ENCODE data around the gene SEMG2. TPM values are rescaled to one million over a fixed set of nuclear protein-coding genes. Genes with fewer than 3 reads are reported as not detected.

SEMG2 gene
- not detected for total RNA-seq

- TF ChIP-seq POLR2A (IDR thresholded peaks at IDR 0.05) (no peak), CTCF (IDR thresholded peaks at IDR 0.05) (no peak)
- Histone ChIP-seq H3K4me1 (no peaks in the 10 kb centered on the region), H3K9me3 (no peaks in the 10 kb centered on the region), H3K27ac (no peak within 1 kb of the TSS), H3K36me3 (no peaks in the 10 kb centered on the region), H3K27me3 (peaks cover 29% of the 10 kb centered on the region), H3K4me3 (no peak within 1 kb of the TSS)
- WGBS, 2 donors (ENCODE audit: low coverage in 1 of 2), result 97 to 100% methylated on average over 3 to 4 of the region's 4 CpGs
- in situ Hi-C loops (cut with MboI; ENCODE audit: low pct_ligation_motif_present in 1 of 4, low pct_unique_long_range_greater_than_20kb in 1 of 4, low sequenced_read_pairs in 3 of 4), result no loop called here
- intact Hi-C loops (cut with DNase I; ENCODE audit: low total_unique reads), result no loop called here
- DNase-seq, result no peak
These were observed at the start of gene SEMG2 for GRCh38 chr20:45221076-45221475. Gene SEMG2, plus strand, starts transcription at chr20:45221373. Its CDS starts 17 bp downstream, at chr20:45221390.

GRCh38 chr20:45173522-45173921 lies 47.7 kb upstream of the SEMG2 start:
- intact Hi-C loops (cut with DNase I; ENCODE audit: low total_unique reads), result no loop called here
- Histone ChIP-seq H3K27me3 (no peaks in the 10 kb centered on the region), H3K27ac (no peak overlapping the region), H3K4me1 (peaks cover 3 to 21% (median 16%) of the 10 kb centered on the region in 4 donors), H3K4me3 (no peak overlapping the region), H3K36me3 (no peaks in the 10 kb centered on the region), H3K9me3 (no peaks in the 10 kb centered on the region)
- in situ Hi-C loops (cut with MboI; ENCODE audit: low pct_ligation_motif_present in 1 of 4, low pct_unique_long_range_greater_than_20kb in 1 of 4, low sequenced_read_pairs in 3 of 4), result no loop called here
- no peak for TF ChIP-seq POLR2A (IDR thresholded peaks at IDR 0.05)
- DNase-seq, result no peak
- whole genome bisulfite sequencing, 2 donors (ENCODE audit: low coverage in 1 of 2), result 26 to 40% methylated on average over 1 of the region's 1 CpG

GRCh38 chr20:45174434-45175364 lies 46.5 kb upstream of the SEMG2 start, which contains the start of gene PI3:
Gene PI3, plus strand, starts transcription at chr20:45174902. Its CDS starts 21 bp downstream, at chr20:45174923.
- TF ChIP-seq POLR2AphosphoS5 (IDR thresholded peaks at IDR 0.05), result no peak
- TF ChIP-seq CTCF (IDR thresholded peaks at IDR 0.05), result no peak
- TF ChIP-seq POLR2A (IDR thresholded peaks at IDR 0.05), result peak; percentile 42
- TF ChIP-seq EP300 (IDR thresholded peaks at IDR 0.05; ENCODE audit: low read depth), result no peak
- Histone ChIP-seq H3K4me1 (peaks cover 3 to 21% (median 16%) of the 10 kb centered on the region in 4 donors), H3K4me3 (no peak within 1 kb of the TSS), H3K27ac (peak within 1 kb of the TSS; percentile 18 to 69 (median 47)), H3K36me3 (no peaks in the 10 kb centered on the region), H3K27me3 (no peaks in the 10 kb centered on the region), H3K9me3 (no peaks in the 10 kb centered on the region)
- in situ Hi-C loops (cut with MboI; ENCODE audit: low pct_ligation_motif_present in 1 of 4, low pct_unique_long_range_greater_than_20kb in 1 of 4, low sequenced_read_pairs in 3 of 4), result no loop called here
- 33 to 58% methylated on average over 2 to 8 of the region's 8 CpGs for WGBS, 2 donors (ENCODE audit: low coverage in 1 of 2)
- intact Hi-C loops (cut with DNase I; ENCODE audit: low total_unique reads), result no loop called here
- DNase-seq, result peak; percentile 85

GRCh38 chr20:45176526-45177267 lies 44.5 kb upstream of the SEMG2 start:
- H3K9me3 ChIP-seq, result no peaks in the 10 kb centered on the region
- no peaks in the 10 kb centered on the region for H3K27me3 ChIP-seq
- no peaks in the 10 kb centered on the region for H3K36me3 ChIP-seq
- in situ Hi-C loops (cut with MboI; ENCODE audit: low pct_ligation_motif_present in 1 of 4, low pct_unique_long_range_greater_than_20kb in 1 of 4, low sequenced_read_pairs in 3 of 4) (no loop called here), intact Hi-C loops (cut with DNase I; ENCODE audit: low total_unique reads) (no loop called here)
- no peak overlapping the region for H3K4me3 ChIP-seq
- H3K27ac ChIP-seq, result no peak overlapping the region
- WGBS, 2 donors (ENCODE audit: low coverage in 1 of 2), result 81 to 89% methylated on average over 3 to 4 of the region's 4 CpGs
- peaks cover 3 to 18% (median 14%) of the 10 kb centered on the region in 4 donors for H3K4me1 ChIP-seq
- TF ChIP-seq POLR2AphosphoS5 (IDR thresholded peaks at IDR 0.05) (no peak), CTCF (IDR thresholded peaks at IDR 0.05) (no peak), EP300 (IDR thresholded peaks at IDR 0.05; ENCODE audit: low read depth) (no peak), POLR2A (IDR thresholded peaks at IDR 0.05) (no peak)
- DNase-seq, result no peak
